Stimulated activated CD4-positive, alpha-beta T cell treated with anti-CD3 and anti-CD28 coated beads, Interleukin-12 subunit alpha, Interleukin-12 subunit beta, amount 100 ng/mL, for 48 hours (primary cell): Measurements from ENCODE around the gene IRX2.

Experiments used
- DNase-seq, 3 donors: peaks; one replicate each; pipeline ENCODE4 v3.0.0-alpha.2; 2020; ENCODE audit warnings: low read depth in 2 of 3, low spot score in 1 of 3

Gene IRX2

DNA sequence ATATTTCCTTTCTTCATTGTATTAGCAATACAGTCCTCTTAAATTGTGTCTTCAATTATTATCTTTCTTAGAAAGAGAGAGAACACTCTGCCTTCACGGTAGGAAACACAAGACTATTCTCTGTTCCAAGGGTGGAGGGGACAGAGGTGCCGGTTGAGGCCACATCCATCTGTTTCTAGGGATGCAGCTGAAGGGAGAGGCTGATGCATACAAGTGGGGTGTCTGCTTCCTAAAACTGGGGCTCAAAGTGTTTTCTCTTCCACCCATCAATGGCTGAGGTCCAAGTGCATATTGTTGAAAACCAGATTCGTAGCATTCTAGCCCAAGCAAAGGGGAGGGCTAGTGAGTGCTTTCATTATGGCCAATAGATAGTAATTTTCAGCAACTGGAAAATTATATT, 9.5 kb downstream of the IRX2 start:
- DNase-seq = no peak

GRCh38 chr5:2740876-2741555, 10.5 kb downstream of the IRX2 start:
- DNase-seq = no peak

DNA sequence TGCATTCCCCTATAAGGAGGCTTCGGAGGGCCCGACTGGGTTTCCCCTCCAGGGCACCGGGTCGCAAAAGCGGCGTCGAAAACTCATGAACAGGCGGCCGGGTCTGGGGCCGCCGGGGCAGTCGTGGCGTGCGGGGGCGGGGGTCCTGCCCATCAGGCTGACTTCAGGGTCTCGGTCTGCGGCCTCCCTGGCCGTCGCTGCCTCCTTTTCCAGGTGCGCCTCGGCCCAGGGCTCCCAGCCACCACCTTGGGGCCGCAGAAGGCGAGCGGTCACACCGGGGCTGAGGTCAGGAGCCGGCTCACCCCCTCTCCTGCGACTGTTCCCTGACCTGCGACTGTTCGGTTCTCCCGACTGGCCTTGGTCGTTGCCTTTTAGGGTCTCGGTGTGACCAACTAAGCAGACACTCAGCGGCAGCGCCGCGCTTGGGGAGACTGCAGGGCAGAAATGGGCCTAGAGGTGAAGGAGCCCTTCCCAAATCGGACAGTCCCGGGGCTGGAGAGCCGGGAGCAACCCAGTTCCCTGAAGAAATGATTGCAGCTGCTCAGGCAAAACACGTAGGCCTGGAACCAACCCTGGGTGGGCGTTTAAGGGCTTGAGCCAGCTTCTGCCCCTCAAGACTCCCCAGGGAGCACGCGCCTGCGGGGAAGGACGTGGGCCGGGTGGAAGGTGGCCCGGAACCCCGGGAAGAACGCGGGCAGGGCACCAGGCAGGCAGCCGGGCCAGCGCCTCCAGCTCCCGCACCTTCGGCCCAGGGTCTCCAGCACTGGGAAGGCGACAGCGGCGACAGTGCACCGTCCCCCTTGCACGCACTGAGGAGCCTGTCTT, 11.2 kb downstream of the IRX2 start:
- no peak for DNase-seq

DNA sequence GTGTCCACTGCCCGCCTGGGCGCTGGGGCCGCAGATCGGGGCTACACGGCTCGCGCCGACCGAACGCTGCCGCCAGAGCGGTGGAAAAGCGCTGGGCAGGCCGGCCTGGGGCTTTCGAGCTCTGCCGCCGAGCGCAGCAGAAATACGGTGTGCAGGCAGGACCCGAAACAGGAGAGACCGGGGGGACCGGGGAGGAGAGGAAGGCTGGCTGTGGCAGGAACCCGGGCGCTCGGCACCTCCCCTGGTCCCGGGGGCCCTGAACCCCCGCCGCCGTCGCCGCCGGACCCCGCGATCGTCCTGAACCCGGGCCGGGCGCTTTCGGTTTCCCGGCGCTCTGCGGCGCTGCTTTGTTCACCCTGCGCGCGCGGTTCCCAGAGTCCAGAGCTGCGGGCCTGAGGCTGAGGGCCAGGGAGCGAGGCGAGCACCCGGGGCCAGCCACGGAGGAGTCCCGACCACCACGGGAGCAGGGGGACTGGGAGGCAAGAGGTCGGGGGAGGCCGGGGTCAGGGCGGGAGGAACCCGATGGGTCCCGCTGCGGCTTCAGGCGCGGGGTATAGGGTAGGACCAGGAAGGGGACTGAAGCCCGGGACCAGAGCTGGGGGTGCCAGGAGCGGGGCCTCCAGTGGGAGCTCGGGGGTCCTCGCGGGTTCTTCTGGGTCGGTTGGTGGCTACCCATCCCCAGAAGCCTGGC, 12.0 kb downstream of the IRX2 start:
- no peak for DNase-seq

GRCh38 chr5:2738700-2739359, 12.6 kb downstream of the IRX2 start:
- no peak for DNase-seq

DNA sequence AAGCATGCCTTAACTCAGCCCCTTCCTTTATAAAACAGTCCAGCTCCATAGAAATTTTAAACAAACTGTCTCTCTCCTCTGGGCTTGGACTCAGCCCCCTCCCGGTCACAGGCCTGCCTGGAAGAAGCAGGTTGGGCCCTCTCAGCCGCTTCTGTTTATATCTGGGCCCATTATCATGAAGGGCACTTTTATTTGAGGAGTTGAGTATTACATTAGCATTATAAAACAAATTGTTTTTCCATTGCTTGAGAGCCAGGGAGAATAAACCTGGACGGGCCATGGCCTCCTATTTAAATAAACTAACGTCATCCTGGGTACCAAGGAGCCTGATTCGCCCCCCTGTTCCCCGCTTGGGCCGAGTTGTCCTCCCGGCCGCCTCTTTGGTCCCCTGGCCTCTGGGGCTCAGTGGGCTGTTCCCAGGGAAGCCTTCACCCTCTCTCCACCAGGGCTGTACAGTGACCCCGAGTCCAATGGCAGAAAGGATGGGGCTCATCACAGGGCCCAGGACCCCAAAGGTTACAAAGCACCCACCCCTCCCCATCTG, 13.2 kb downstream of the IRX2 start:
- DNase-seq = no peak

GRCh38 chr5:2737273-2738155, 14.0 kb downstream of the IRX2 start:
- no peak for DNase-seq

DNA sequence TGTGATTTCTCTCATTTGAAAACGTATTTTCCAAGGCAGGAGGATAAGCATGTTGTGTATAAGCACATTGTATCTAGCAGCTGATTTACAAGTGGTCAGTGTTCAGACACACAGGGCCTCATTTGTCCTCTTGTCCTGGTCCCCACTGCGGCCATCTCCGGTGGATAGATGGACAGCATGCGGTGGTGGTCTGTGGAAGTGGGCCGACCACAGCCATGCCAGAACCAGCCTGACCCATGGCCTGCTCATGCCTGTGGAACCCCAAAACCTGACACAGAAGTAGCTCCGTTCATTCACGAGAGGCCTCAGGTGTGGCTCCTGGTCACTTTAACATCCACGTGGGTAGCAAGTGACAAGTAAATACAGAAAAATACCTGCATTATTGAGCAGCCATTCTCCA, 14.6 kb downstream of the IRX2 start:
- DNase-seq = no peak

GRCh38 chr5:2735996-2736395, 15.5 kb downstream of the IRX2 start:
- DNase-seq = no peak

DNA sequence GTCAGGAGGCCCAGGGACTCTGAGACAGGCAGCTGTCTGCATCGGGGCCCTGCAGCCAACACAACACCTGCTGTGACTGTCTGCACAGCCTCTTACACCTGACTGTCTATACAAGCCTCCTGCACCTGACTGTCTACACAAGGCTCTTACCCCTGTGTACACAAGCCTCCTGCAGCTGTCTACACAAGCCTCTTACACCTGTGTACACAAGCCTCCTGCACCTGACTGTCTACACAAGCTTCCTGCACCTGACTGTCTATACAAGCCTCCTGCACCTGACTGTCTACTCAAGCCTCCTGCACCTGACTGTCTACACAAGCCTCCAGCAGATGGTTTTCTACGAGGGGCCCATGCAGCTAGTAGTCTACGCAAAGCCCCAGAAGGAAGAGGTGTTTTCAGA, 18.6 kb downstream of the IRX2 start:
- no peak for DNase-seq

GRCh38 chr5:2732004-2732403, 19.5 kb downstream of the IRX2 start:
- DNase-seq = no peak

DNA sequence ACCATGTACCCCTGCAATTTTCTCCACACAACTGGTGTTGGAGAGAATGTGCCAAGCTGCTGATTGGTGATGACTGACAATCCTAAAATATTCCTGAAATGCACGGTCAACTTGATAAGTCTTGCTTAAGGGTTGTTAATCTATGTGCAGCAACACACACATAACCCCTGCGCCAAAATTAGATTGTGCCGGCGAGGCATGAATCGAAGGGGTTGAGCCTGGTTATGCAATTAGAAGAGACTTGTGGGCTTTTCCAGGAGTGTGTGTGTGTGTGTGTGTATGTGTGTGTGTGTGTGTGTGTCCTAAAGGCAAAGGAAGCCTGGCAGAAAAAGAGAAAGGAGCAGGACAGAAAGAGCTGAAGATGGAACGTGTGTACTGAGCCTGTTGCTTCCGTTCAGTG, 22.3 kb downstream of the IRX2 start:
- no peak for DNase-seq

GRCh38 chr5:2727550-2727949, 23.9 kb downstream of the IRX2 start:
- DNase-seq = no peak

DNA sequence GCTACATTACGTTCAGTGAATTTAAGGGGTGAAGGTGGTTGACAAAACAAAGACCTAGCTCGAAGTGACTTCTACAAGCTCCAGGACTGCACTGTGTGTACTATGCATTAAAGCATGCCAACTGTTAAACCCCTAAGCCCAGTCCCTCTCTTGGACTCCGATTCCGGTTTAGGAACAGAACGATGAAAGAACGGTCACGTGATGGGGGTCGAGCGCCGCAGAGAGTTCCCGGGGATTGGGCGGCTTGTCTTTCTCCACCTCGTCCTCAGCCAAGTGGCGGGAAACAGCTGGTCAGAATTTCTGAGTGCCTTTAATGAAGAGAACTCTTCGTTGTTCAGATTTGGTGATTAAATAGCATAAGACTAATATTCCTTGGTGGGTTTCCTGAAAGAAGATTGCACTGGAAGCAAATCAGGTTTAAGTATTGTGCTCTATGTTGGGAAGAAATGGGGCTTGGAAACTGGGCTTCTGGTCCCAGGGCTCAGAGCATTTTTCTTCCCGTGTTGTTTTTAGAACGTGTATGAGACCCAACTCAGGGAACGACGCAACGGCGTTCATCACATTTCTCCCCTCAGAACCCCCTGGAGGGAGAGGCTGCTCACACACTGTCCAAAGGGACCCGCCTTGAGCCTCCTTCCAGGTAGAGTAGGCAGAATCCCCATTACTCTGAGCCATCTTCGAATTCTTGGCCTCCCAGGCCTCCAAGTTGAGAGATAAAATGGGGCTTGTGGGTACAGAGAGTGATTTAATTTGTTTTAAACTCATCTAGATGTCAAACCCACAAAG, 25.3 kb downstream of the IRX2 start:
- DNase-seq = no peak

DNA sequence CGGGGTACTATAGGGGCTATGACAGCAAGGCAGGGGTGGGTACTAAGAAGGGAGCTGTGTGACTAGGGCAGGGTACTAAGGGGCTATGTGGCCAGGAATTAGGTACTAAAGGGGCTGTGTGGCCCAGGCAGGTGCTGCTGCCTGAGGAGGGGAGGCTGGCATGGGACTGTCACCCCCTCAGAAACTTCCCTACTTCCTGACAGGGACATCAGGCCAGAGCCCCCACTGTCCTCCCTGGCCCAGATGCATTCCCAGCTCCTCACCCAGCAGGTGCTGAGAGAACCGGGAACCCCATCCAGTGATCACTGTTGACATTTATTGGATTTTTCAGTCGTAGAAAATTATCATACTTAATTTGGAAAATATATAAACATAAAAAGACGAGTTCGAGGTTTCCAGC, 26.6 kb downstream of the IRX2 start:
- no peak for DNase-seq

DNA sequence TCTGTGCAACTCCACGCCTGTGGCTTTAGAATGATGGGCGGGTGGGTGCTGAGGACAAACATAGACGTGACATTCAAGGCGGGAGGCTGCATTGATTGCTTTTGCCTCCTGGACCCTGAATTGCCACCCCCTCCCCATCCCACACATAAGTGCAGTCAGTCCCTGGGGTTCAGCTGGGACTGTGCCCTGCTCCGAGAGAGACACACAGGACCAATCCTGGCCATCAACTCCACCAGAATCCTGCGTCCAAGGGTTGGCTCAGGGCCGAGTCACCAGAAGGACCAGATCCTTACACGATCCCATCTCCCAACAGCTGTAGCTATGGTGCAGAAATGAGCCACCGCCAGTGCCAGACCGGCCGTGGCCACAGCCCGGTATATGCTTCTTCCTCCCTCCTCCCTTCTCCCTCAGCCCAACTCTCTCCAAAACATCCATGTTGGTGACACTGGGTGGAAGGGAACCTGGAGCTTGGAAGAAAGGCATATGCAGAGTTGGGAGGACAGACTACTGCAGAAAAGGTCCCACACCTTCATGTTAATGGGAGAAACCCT, 27.4 kb downstream of the IRX2 start:
- DNase-seq = no peak

DNA sequence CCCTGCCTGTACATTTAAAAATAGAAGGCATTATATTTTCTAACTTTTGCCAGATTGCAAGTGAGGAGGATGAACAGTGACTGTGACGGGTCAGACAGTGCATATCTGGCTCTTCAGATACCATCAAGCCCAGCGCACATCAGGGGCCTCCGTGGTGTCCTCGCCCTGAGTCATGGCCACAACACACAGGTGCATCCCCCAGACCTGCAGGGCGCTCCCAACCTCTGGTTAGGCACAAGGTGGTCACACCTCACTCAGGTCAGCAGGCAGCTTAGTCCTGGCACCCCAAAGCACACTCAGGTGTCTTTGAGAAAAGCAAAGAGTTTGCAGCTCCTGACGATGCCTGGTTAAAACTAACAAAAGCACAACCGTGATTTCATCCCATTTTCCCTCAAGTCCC, 28.6 kb downstream of the IRX2 start:
- no peak for DNase-seq

DNA sequence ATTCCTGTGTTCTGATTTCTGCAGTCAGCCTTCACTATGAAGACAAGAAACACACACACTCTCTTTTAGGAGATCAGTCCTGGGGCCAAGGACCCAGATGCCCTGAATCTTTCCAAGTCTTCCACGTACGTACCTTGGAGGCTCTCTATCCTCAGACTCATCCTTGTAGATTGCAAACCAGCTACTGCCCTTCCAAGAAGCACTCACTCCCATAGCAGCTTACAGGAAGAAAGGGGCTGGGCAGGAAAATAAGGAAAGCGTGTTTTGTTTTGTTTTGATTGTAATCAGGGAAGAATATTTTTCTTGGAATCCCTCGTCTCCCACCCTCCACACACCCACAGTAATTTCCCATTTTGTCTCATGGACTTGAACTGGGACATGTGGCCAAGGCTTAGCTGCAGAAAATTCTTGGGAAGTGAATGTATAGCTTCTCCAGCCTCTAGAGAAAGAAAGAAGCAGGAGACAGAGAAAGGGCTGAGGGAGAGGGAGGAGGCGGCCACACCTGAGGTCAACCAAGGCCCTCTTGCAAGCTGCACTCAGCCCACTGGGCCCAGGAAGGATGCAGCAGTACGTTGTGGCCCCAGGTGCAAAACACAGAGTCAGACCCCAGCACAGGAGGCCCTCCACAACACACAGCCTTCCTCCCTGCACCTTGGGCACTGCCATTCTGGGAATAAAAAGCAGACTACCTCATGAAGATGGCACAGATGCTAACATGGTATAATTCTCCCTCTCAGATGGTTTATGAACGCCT, 29.9 kb downstream of the IRX2 start:
- no peak for DNase-seq

GRCh38 chr5:2719332-2719731, 32.1 kb downstream of the IRX2 start:
- DNase-seq = no peak
